ENCODE data around the gene TSPO. TPM values are rescaled to one million over a fixed set of nuclear protein-coding genes. Genes with fewer than 3 reads are reported as not detected.

The TSPO gene
- total RNA-seq, 2 experiments from 2014 or later = 101 to 115 TPM

- Mint-ChIP-seq H3K27ac (no peak overlapping the region), H3K36me3 (no peaks in the 10 kb centered on the region)
These were observed 55.3 kb downstream of the TSPO start for GRCh38 chr22:43206509-43207161.

GRCh38 chr22:43207386-43207785, 56.0 kb downstream of the TSPO start:
- Mint-ChIP-seq H3K27me3 (no peaks in the 10 kb centered on the region), H3K36me3 (no peaks in the 10 kb centered on the region), H3K27ac (no peak overlapping the region), H3K4me3 (no peak overlapping the region), H3K4me1 (peaks cover 8% of the 10 kb centered on the region), H3K9me3 (no peaks in the 10 kb centered on the region)
- DNase-seq = no peak

More at GRCh38 chr22:43206509-43207161, 55.3 kb downstream of the TSPO start:
- no peak for DNase-seq
- H3K27me3 Mint-ChIP-seq = no peaks in the 10 kb centered on the region
- H3K4me3 Mint-ChIP-seq = no peak overlapping the region
- H3K9me3 Mint-ChIP-seq = no peaks in the 10 kb centered on the region
- peaks cover 8% of the 10 kb centered on the region for H3K4me1 Mint-ChIP-seq

- Mint-ChIP-seq H3K4me3 (no peak overlapping the region), H3K27me3 (no peaks in the 10 kb centered on the region), H3K9me3 (no peaks in the 10 kb centered on the region), H3K27ac (no peak overlapping the region), H3K36me3 (no peaks in the 10 kb centered on the region), H3K4me1 (peaks cover 8% of the 10 kb centered on the region)
- DNase-seq = no peak
These were observed 56.7 kb downstream of the TSPO start for GRCh38 chr22:43207849-43208702.

- Mint-ChIP-seq H3K9me3 (no peaks in the 10 kb centered on the region), H3K4me1 (peaks cover 8% of the 10 kb centered on the region), H3K27ac (no peak overlapping the region), H3K36me3 (no peaks in the 10 kb centered on the region), H3K4me3 (no peak overlapping the region), H3K27me3 (no peaks in the 10 kb centered on the region)
- DNase-seq = no peak
These were observed 57.6 kb downstream of the TSPO start for GRCh38 chr22:43208703-43209522.

GRCh38 chr22:43209523-43209890, 58.1 kb downstream of the TSPO start:
- H3K27me3 Mint-ChIP-seq = no peaks in the 10 kb centered on the region

GRCh38 chr22:43209971-43210370, 58.6 kb downstream of the TSPO start:
- no peak for DNase-seq
- H3K9me3 Mint-ChIP-seq = no peaks in the 10 kb centered on the region
- H3K27ac Mint-ChIP-seq = no peak overlapping the region
- no peaks in the 10 kb centered on the region for H3K36me3 Mint-ChIP-seq
- H3K4me3 Mint-ChIP-seq = no peak overlapping the region
- peaks cover 6% of the 10 kb centered on the region for H3K4me1 Mint-ChIP-seq
- no peaks in the 10 kb centered on the region for H3K27me3 Mint-ChIP-seq

More at GRCh38 chr22:43209523-43209890, 58.1 kb downstream of the TSPO start:
- Mint-ChIP-seq H3K4me1 (peaks cover 8% of the 10 kb centered on the region), H3K27ac (no peak overlapping the region), H3K4me3 (no peak overlapping the region), H3K36me3 (no peaks in the 10 kb centered on the region), H3K9me3 (no peaks in the 10 kb centered on the region)
- DNase-seq = no peak

GRCh38 chr22:43210631-43211515, 59.5 kb downstream of the TSPO start:
- no peaks in the 10 kb centered on the region for H3K27me3 Mint-ChIP-seq

GRCh38 chr22:43211941-43212433, 60.6 kb downstream of the TSPO start:
- no peak for DNase-seq
- Mint-ChIP-seq H3K36me3 (no peaks in the 10 kb centered on the region), H3K27ac (no peak overlapping the region), H3K4me3 (no peak overlapping the region), H3K4me1 (no peaks in the 10 kb centered on the region), H3K9me3 (no peaks in the 10 kb centered on the region), H3K27me3 (no peaks in the 10 kb centered on the region)

More at GRCh38 chr22:43210631-43211515, 59.5 kb downstream of the TSPO start:
- Mint-ChIP-seq H3K9me3 (no peaks in the 10 kb centered on the region), H3K4me1 (peaks cover 4% of the 10 kb centered on the region), H3K36me3 (no peaks in the 10 kb centered on the region), H3K27ac (no peak overlapping the region), H3K4me3 (no peak overlapping the region)
- no peak for DNase-seq

- H3K9me3 Mint-ChIP-seq = no peaks in the 10 kb centered on the region
- DNase-seq = no peak
- H3K27ac Mint-ChIP-seq = no peak overlapping the region
- H3K27me3 Mint-ChIP-seq = no peaks in the 10 kb centered on the region
- H3K36me3 Mint-ChIP-seq = no peaks in the 10 kb centered on the region
- H3K4me3 Mint-ChIP-seq = no peak overlapping the region
- H3K4me1 Mint-ChIP-seq = no peaks in the 10 kb centered on the region
These were observed 61.1 kb downstream of the TSPO start for GRCh38 chr22:43212434-43212952.

Other genes starting within 250 kb of the TSPO start
- 10 to 100 TPM; 30.2 to 34.6 TPM for gene PACSIN2, start 136.4 kb upstream of the TSPO start, total RNA-seq
- gene TTLL1, start 62.2 kb upstream of the TSPO start, total RNA-seq = 1 to 10 TPM; 3.9 to 4.2 TPM
- 1 to 10 TPM; 2.2 to 3.3 TPM for gene BIK, start 40.8 kb upstream of the TSPO start, total RNA-seq
- 10 to 100 TPM; 28.0 to 29.1 TPM for gene MCAT, start 8.2 kb upstream of the TSPO start, total RNA-seq
- 100 to 1,000 TPM; 104 to 106 TPM for gene TTLL12, start 35.6 kb downstream of the TSPO start, total RNA-seq
- gene SCUBE1, start 191.8 kb downstream of the TSPO start, total RNA-seq = under 1 TPM; 0.08 to 0.23 TPM